ENCODE measurements around the gene HSPA4L. TPM values are rescaled to one million over a fixed set of nuclear protein-coding genes. Genes with fewer than 3 reads are reported as not detected.

Gene HSPA4L
- total RNA-seq, 4 donors from 2014 or later = 0.88 to 1.6 (median 1.3) TPM

DNA sequence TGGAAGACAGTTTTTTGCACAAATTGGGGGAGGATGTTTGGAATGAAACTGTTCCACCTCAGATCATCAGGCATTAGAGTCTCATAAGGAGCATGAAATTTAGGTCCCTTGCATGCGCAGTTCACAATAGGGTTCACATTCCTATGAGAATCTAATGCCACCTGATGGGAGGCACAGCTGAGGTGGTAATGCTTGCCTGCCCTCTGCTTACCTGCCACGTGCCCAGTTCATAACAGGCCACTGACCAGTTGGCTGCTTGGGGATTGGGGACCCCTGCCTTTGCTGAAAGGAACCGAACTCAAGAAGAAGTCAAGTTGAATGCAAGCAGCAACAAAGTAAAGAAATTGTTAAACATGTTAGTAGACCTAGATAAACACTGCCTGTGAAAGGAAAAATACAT, 4.6 kb upstream of the HSPA4L start:
- TF ChIP-seq, protein P1, sequence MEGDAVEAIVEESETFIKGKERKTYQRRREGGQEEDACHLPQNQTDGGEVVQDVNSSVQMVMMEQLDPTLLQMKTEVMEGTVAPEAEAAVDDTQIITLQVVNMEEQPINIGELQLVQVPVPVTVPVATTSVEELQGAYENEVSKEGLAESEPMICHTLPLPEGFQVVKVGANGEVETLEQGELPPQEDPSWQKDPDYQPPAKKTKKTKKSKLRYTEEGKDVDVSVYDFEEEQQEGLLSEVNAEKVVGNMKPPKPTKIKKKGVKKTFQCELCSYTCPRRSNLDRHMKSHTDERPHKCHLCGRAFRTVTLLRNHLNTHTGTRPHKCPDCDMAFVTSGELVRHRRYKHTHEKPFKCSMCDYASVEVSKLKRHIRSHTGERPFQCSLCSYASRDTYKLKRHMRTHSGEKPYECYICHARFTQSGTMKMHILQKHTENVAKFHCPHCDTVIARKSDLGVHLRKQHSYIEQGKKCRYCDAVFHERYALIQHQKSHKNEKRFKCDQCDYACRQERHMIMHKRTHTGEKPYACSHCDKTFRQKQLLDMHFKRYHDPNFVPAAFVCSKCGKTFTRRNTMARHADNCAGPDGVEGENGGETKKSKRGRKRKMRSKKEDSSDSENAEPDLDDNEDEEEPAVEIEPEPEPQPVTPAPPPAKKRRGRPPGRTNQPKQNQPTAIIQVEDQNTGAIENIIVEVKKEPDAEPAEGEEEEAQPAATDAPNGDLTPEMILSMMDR (IDR thresholded peaks at IDR 0.05; ENCODE audit: low read depth) = no peak

- TF ChIP-seq, protein P1 (IDR thresholded peaks at IDR 0.05; ENCODE audit: low read depth) = no peak
Measured at GRCh38 chr4:127778102-127778501, 4.0 kb upstream of the HSPA4L start.

DNA sequence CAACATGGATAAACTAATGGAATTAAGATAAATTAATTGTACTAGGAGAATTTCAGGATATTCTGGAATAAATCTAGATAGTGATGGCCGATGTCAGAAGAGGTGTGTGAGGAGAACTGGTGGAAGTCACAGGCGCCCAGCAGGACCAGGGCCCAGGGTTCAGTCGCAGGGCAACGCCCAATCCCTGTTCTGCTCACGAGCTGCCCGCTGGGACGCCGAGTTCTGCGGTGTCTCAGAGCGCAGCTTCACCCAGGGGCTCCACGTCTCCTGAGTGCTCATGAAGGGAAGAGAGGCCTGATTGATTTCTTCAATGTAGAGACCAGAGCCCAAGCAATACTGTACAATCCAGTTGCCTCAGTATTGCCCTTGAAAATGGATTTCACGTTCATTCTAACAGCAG, 1.5 kb upstream of the HSPA4L start:
- TF ChIP-seq, protein P1 (IDR thresholded peaks at IDR 0.05; ENCODE audit: low read depth) = no peak

DNA sequence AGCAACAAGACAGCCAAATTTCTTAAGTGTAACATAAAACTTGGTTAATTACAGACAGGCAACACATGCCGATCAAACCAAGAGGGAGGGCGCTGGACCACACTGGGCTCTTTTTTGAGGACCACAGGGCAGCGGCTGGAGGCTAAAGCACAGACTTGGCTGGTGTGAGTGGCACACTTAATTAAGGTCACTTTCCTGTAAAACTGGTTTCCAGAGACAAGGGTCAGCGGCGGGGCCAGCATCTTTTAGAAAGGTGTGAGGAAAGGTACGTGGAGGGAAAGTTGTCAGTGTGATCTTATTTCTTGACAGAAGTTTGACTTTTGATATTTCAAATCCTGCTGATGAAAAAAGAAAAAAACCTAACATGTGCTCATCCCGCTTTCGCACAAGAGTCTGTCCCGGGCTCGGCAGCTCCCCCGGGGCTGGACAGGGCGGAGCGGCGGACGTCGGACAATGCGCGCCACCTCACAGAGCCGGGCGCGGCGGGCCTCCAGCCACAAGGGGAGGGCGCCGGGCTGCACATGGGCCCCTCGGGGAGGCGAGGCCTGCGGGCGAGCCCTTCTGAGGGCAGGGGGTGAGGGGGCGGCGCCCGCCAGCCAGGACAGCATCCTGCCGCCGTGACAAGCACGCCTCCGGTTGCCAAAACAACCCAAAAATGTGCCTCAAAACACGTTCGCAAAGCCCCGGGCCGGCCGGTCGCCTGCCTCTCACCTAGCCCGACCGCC, 660 bp upstream of the HSPA4L start:
- TF ChIP-seq, protein P1 (IDR thresholded peaks at IDR 0.05; ENCODE audit: low read depth) = no peak

GRCh38 chr4:127782025-127782274, 172 bp upstream of the HSPA4L start:
- TF ChIP-seq, protein P1 (IDR thresholded peaks at IDR 0.05; ENCODE audit: low read depth) = no peak

- TF ChIP-seq, protein P1 (IDR thresholded peaks at IDR 0.05; ENCODE audit: low read depth) = no peak
Measured at GRCh38 chr4:127783026-127783769, 1.1 kb downstream of the HSPA4L start.

DNA sequence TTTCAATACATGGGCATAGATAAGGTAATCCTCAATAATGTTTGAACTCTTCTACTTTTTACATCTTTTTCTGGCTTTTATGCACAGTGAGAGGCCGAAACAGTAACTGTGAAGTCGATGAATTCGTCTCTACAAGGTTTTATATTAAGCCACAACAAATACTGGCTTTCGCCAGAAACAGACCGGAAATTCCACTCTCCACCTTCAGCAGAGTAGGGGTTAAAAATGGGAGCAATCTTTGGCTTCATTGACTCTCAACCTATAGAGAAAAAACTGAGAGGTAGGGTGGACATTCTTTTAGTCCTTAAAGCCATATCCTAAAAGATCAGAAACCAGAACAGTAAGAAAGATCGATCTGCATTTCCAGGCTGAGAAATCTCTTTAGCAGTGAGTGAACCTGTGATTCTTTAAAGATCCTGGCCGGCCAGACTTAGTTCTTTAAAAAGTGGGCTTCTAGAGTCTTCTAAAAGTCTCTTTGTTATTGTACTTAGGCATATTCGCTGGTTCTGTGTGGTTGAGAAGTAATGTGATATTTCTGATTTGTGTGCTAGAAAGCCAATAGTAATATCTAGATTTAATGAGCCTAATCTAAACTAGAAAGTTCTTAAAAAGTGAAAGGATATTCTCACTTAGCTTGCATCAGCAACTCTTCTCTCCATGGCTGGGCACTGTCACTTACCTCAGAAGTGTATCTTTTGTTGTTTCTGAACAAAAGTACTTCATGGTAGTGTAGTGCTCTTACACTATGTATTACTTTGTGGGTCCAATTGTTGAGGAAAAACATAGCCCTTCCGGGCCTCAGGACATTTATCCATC, 2.0 kb downstream of the HSPA4L start:
- TF ChIP-seq, protein P1 (IDR thresholded peaks at IDR 0.05; ENCODE audit: low read depth) = no peak
